ENCODE data around the gene FOXC2. TPM values are rescaled to one million over a fixed set of nuclear protein-coding genes. Genes with fewer than 3 reads are reported as not detected.

The FOXC2 gene
- 0.32 and 3.9 TPM in 2 replicates for total RNA-seq

DNA sequence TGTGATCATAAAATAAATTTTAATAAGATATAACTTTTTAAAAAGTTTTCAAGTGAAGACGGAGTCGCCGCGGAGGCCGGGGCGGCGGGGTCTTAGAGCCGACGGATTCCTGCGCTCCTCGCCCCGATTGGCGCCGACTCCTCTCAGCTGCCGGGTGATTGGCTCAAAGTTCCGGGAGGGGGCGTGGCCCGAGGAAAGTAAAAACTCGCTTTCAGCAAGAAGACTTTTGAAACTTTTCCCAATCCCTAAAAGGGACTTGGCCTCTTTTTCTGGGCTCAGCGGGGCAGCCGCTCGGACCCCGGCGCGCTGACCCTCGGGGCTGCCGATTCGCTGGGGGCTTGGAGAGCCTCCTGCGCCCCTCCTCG is at the start of gene FOXC2:
Gene FOXC2, plus strand, starts transcription at position 229 of the 365 bp plus-strand sequence. CDS start 507 bp downstream, outside the sequence.

DNA sequence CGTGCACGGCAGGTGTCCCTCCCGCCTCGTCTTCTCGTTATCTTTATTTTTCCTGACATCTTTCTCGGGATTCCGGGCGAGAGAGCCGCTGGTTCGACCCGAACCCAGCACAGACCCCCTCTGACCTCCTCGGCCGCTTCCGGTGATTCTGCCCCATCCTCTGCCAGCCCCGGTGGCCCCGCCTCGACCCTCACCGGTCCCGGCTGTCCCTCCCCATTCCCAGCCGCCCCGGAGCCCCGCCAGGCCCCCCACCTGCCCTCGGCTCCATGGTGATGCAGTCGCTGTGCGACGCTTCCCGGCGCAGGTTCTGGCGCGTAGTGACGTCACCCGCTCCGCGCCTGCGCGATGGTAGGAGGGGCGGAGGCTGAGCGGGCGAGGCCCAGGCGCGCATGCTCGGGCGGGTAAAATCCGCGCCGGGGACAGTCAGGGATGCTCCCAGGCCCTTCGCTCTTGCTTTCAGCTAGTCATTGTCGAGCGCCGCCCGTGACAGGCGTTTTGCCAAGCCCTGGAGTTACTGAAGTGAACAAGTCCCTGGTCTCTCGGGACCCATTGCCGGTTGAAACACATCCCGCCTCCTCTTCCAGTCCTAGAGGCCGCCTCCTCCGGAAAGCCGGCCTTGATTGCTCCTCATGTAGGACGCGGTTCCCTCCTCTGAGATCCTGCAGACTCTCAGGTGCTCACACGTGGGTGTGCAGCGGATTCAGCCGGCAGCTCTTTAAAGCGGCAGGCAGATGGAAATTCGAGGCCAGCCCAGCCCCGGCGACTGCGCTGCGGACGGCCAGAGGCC is 11.5 kb upstream of the FOXC2 start, which contains the start of gene MTHFSD:
Gene MTHFSD, minus strand, starts transcription at position 319 of the 787 bp plus-strand sequence. Its CDS starts 51 bp downstream, at position 268.

DNA sequence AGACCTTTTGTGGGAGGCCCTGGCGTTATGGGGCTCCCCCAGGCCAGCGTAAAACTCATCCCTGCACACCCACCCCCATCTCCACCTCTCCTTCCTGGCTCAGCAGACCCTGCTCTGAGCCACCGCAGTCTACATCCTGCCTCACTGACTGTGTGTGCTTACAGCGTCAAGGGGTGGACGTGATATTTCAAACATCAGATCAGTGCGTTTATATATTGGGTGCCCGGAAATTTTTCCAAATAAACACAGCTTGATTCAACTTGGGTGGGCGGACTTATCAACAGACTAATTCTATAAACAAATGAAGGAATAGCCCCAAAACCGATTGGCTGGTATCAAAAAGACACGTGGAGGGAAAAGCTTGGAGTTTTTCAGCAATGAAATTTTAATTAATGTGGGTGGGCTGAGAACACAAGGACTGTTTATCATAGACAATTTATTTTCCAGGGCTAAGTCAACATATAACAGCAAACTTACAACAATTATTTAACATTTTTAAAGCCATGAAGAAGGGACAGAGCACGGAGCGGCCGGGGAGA is 11.5 kb downstream of the FOXC2 start, which contains the start of gene FOXL1:
Gene FOXL1, plus strand, starts transcription at position 489 of the 539 bp plus-strand sequence. CDS start 175 bp downstream, outside the sequence.

Other genes starting within 250 kb of the FOXC2 start
- gene FOXF1, start 56.3 kb upstream of the FOXC2 start, total RNA-seq, result 47.2 and 95.3 TPM in 2 replicates
- gene MTHFSD, start 11.6 kb upstream of the FOXC2 start, total RNA-seq, result 13.2 and 14.8 TPM in 2 replicates
- gene FOXL1, start 11.7 kb downstream of the FOXC2 start, total RNA-seq, result 10.2 and 38.7 TPM in 2 replicates

All from epithelial cell of alveolus of lung (primary cell).